TTC549 (cell line): ENCODE results near the gene CALHM1.
"Not testable (repeated sequence)": the region's sequence is repeated elsewhere in the genome, so short reads cannot be mapped to it uniquely, and the experiment has no call there.

Experiments used
- FAIRE-seq: peaks from 2 replicates; lab custom pipeline; 2012; peaks lifted over from hg19 to GRCh38; lab: Jason Lieb, UNC

The CALHM1 gene

GRCh38 chr10:103429647-103430046 is 29.1 kb downstream of the CALHM1 start:
- FAIRE-seq = no peak

DNA sequence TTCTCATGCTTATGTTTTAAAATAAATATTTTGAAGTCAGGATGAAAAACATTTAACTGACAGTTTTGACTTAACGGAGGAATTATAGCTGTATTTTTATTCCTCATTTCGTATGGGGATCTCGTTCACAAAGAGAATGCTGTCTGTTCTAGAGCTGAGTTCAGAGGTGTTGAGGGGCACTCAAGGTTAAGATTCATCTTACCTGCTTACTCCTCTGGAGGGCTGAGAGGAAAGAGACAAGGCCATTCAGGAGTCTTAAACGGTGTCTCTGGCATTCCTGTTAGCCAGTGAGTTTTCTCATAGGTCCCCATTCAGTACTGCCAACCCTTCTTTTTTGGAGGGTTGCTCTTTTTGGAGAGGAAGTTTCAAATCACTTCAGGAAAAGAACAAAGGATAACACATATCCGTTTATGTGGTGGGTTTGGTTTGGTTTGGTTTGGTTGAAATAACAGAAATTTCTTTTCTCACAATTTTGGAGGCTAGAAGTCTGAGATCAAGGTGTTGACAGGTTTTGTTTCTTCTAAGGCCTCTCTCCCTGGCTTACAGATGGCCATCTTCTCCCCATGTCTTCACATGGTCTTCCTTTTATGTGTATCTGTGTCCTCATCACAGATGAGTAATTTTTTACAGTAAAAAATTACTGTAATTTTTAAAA is 29.6 kb downstream of the CALHM1 start:
- no peak for FAIRE-seq

GRCh38 chr10:103427866-103428265 is 30.8 kb downstream of the CALHM1 start:
- no peak for FAIRE-seq

GRCh38 chr10:103423748-103424147 is 35.0 kb downstream of the CALHM1 start:
- no peak for FAIRE-seq

- no peak for FAIRE-seq
Observed at GRCh38 chr10:103419101-103419500, 39.6 kb downstream of the CALHM1 start.

DNA sequence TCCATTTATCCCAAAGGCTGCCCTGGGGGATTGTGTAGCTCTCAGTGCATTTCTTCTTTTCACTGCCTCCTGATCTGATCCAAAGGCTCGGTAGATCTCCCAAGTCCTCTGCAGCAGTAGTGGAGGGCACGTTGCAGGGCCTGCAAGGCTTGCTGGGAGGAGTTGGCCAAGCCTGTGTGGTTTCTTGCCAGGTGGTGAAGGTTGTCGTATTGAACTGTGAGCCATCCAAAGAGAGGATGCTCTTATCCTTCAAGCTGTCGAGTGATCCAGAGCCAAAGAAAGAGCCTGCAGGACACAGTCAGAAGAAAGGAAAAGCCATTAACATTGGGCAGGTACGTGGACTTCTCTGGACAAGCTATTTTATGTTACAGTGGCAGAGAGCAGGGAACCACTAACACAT is 41.1 kb downstream of the CALHM1 start:
- no peak for FAIRE-seq

DNA sequence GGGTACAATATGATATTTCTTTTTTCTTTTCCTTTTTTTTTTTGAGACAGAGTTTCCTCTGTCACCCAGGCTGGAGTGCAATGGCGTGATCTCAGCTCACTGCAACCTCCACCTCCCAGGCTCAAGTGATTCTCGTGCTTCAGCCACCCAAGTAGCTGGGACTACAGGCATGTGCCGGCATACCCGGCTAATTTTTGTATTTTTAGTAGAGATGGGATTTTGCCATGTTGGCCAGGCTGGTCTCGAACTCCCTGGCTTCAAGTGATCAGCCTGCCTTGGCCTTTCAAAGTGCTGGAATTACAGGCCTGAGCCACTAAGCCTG is 41.6 kb downstream of the CALHM1 start:
- not testable (repeated sequence) for FAIRE-seq

DNA sequence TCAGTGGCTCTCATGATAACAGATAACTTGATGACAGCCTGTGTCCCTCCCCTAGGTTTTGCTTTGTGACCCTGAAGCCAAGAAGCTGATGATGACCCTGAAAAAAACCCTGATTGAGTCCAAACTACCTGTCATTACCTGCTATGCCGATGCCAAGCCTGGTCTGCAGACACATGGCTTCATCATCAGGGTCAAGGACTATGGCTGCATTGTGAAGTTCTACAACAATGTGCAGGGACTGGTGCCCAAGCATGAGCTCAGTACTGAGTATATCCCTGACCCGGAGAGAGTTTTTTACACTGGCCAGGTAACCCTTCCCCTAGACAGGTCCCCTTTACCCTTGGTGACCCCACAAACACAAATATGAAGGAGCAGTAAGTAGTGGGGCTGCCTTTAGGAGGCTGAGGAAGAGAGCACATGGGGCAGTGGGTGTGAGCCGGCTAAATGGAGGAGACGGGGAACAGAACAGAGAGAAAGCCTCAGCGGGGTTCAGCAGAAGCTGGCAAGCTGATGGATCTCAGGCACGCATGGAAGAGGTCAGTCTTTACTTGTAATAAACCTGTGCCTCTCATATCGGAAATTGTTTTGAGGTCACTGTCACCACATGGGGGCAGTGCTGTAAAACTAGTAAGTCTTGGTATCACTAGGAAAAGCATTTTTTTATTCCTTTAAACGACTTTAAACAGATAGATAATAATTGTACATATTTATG is 42.1 kb downstream of the CALHM1 start:
- peak; percentile 54 for FAIRE-seq

- FAIRE-seq = no peak
Observed at GRCh38 chr10:103415581-103415980, 43.1 kb downstream of the CALHM1 start.

- FAIRE-seq = no peak
Observed at GRCh38 chr10:103413564-103413963, 45.1 kb downstream of the CALHM1 start.
